HG02973 (cell line): ENCODE measurements around the gene KAZN.

Experiments
- ATAC-seq: cut with Tn5 transposase; IDR thresholded peaks from one replicate; pipeline ENCODE4 v1.9.1; 2021; ENCODE audit warnings: moderate library complexity; ENCODE audit not compliant: unreplicated experiment

Gene KAZN

DNA sequence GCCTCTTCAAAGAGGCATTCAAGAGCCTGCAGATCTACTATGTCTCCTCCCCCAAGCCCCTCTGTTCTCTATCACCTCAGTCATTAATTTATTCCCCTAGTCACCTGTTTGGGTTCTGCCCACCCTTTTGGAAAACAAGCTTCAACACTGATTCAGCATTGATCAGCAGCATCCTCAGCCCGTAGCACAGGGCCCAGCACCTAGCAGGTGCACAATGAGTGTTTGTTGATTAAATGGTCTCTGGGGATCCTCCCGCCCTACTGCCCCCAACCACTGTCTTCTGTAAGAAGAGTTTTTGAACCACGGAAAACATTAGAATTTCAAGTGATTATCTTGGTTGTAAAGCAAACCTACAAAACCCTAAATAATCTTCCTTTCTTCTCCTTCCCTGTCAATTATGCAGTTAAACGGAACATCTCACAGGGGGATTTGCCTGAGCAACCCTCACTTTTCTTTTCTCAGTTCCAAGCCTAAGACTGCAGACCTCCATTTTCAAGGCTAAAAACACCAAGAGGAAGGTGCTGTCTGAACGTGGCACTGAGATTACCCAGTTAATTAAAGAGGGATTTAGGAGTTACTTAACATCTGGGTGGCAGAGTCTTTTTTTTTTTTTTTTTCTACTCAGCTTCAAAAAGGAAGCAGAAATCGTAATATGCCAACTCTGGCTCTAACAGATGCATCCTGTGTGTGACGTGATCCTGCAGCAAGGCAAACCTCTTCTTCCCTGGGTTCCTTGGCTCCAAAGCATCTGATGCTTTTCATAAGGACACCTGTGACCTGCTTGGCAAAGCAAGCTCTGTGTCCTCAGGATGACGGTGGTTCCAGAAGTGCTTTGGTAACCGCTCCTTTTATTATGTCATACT, 163.0 kb downstream of the KAZN start:
- no peak for ATAC-seq

- ATAC-seq: no peak
Observed at GRCh38 chr1:14763977-14764376, 165.5 kb downstream of the KAZN start.

GRCh38 chr1:14765773-14766172, 167.3 kb downstream of the KAZN start:
- ATAC-seq: no peak

GRCh38 chr1:14767075-14767474, 168.6 kb downstream of the KAZN start:
- no peak for ATAC-seq

- no peak for ATAC-seq
Observed at GRCh38 chr1:14768582-14769304, 170.3 kb downstream of the KAZN start.

GRCh38 chr1:14769486-14770274, 171.2 kb downstream of the KAZN start:
- ATAC-seq: no peak

- ATAC-seq: no peak
Observed at GRCh38 chr1:14773396-14774025, 175.0 kb downstream of the KAZN start.

GRCh38 chr1:14774225-14774624, 175.7 kb downstream of the KAZN start:
- no peak for ATAC-seq

- no peak for ATAC-seq
Observed at GRCh38 chr1:14774988-14775387, 176.5 kb downstream of the KAZN start.

DNA sequence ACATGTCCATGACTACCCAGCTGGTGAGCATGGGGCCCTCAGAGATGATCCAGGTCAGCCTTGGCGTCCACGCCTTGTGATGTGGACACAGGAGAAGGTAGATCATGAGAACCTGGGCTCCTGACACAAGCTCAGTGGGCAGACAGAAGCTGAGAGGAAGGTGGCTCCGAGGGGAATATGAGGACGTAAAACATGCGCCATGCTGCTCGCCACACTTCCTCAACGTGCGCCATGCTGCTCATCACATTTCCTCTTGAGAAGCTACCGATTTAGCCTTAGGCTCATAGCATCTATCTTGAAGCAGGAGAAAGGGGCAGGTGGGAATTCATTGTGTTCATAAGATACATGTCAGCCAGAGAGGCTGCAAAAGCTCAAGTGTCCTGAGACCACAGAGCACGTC, 176.9 kb downstream of the KAZN start:
- ATAC-seq: no peak

DNA sequence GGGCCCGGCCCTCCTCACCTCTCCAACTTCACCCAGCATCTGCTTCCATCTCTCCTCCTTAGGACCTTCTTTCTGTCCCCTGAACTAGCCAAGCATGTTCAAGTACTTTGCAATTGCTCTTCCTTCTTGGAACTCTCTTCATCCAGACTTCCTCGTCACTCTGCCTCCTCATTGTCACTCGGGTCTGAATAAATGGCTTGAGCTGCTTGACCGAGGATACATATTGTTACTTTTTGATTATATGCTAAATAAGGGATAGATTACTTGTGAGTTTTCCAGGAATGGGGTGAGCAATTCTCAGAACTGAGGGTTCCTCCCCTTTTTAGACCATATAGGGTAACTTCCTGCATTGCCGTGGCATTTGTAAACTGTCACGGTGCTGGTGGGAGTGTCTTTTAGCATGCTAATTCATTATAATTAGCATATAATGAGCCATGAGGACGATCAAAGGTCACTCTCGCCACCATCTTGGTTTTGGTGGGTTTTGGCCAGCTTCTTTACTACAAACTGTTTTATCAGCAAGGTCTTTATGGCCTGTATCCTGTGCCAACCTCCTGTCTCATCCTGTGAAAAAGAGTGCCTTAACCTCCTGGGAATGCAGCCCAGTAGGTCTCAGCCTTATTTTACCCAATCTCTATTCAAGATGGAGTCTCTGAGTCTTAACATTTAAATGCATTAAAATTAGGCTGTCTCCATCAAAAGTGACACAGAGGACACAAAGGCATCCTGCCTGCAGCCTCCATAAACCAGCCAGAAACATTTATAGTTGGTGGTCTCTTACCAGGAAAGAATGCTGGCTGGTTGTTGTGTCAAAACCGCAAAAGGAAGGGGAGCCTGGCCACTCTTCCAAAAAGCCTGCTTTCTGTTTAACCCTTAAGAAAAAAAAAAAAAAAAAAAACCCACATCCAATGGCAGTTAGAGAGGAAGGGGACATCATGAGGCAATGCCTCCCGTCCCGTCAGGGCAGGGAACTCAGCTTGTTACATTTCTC, 179.3 kb downstream of the KAZN start:
- ATAC-seq: no peak

DNA sequence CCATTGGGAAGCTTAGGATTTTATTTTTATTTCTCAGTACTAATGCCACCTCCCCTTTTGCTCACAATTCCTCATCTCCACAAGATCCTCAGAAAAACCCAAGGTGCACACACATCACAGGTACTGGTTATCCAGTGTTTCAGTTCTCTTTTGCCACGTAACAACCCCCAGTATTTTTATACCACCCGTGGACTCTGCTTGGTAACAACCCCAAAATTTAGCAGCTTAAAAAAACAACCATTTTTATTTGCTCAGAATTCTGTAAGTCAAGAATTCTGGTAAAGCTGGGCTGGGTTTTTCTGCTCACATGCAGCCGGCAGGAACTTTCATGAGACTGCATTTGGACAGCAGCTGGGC, 180.0 kb downstream of the KAZN start:
- ATAC-seq: no peak

DNA sequence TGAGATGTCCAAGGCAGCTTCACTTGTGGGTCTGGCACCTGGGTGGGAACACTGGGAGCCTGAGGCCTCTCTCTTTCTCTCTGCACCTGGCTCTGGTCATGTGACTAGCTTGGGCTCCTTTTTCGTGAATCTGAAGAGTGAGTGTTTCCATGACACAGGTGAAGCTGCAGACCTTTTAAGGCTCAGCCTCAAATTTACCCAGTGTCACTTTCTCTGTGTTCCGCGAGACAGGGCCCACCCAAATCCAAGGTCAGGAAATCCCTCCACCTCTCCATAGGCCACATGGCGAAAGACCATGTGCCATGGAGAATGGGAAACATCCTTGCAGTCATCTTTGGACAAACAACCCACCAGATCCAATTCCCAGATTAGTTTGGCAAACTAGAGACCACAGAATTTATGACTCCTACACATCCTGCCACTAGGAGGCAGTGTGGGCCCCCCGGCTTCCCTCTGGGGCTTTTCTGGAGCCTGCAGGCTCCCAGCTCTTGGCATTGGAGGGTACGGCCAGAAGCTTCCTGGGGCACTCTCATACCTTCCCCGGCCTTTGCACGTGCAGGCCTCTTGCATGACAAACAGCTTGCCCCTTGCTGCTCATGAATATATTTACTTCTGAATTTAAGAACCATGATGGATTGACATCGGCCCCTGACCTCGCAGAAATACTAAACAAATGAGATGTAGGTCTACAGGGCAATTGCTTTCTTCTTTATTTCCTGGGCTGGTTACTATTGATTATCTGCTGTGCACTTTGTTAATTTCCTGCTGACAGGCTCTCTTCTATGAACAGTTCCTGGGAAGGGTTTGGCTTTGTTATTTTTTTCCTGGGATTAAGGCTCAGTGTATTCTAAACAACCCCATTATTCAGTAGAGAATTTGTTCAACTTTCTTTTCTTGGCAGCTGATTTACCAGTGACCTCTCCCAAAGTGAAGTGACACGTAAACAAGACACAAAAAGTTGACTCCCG, 180.7 kb downstream of the KAZN start:
- no peak for ATAC-seq

DNA sequence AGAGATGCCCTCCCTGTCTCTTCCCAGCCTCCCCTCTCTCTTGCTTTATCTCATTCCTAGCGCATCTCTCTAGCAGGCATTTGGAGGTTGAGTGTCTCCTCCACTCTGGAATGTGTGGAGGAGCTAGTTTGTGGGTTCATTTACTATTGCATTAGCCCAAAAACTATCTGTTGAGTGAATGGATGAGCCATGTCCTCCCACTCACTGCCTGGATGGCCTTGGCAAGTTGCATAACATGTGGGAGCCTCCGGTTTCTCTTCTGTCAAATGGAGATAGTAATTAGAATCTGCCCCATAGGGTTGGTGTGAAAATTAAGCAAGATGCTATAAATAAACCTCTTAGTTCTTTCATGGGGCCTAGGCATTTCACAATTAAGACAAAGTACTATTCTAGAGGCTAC, 181.8 kb downstream of the KAZN start:
- ATAC-seq: no peak

DNA sequence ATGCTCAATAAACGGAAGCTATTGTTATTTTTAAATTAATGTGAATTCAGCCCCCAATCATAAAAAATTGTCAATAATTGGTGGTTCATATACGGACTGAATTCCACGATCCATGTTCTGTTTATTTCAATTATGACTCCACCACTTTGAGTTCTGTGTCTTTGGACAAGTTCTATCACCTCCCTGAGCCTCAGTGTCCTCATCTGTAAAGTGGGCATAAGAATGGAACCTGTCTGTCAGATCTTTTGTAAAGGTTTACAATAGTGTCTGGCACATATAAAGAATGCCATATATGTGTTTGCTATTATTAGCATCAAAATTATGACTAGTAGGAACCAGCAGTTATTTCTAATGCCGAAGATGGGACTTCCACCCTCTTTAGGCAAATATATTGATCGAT, 183.3 kb downstream of the KAZN start:
- ATAC-seq: no peak

GRCh38 chr1:14782741-14783591, 184.5 kb downstream of the KAZN start:
- ATAC-seq: no peak

DNA sequence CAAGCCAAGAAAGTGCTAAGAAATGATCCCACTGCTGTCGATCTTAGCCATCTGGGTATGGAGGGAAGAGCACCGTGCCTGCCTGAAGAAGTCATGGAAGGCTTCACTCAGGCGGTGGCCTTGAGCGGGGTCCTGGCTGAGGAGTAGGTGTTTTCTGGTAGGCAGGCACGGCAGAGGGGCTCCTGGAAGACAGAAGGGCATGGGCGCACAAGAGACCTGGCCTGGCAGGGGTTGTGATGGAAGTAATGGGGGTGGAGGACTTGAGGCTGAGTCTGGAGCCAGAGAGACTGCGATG, 185.1 kb downstream of the KAZN start:
- ATAC-seq: no peak
